HL-60 (cell line): Measurements from ENCODE around the gene CFAP61.

Experiments
- POLR2AphosphoS5 ChIP-seq: IDR thresholded peaks from 2 replicates; pipeline ENCODE4 v1.6.1; 2012; ENCODE audit warnings: low read depth
- TF ChIP-seq, protein P1 (sequence below): IDR thresholded peaks from one replicate; pipeline ENCODE4 v1.5.1; 2011; ENCODE audit warnings: low read length, control low read depth, inconsistent platforms; ENCODE audit not compliant: insufficient read depth

DNA sequence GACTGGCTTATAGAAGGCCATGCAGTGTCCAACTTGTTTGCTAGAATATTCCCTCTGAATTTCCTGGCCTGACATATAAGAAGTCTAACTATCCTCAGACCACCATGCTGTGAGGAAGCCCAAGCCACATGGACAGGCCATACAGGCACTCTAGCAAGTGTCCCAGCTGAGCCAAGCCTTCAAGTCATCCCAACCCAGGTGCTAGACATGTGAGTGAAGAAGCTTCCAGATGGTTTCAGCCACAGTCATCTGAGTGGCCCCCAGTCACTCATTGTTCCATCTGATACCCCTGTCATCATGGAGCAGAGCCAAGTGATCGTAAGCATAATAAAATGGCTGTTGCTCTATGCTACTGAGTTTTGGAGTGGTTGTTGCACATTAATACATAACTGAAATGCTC, 269.6 kb downstream of the CFAP61 start:
- TF ChIP-seq, protein P1, sequence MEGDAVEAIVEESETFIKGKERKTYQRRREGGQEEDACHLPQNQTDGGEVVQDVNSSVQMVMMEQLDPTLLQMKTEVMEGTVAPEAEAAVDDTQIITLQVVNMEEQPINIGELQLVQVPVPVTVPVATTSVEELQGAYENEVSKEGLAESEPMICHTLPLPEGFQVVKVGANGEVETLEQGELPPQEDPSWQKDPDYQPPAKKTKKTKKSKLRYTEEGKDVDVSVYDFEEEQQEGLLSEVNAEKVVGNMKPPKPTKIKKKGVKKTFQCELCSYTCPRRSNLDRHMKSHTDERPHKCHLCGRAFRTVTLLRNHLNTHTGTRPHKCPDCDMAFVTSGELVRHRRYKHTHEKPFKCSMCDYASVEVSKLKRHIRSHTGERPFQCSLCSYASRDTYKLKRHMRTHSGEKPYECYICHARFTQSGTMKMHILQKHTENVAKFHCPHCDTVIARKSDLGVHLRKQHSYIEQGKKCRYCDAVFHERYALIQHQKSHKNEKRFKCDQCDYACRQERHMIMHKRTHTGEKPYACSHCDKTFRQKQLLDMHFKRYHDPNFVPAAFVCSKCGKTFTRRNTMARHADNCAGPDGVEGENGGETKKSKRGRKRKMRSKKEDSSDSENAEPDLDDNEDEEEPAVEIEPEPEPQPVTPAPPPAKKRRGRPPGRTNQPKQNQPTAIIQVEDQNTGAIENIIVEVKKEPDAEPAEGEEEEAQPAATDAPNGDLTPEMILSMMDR: no peak
- TF ChIP-seq POLR2AphosphoS5: no peak
